Measurements from ENCODE around the gene FAM180B.
A peak's percentile ranks its signal among the peaks of the same experiment; 100 is the strongest.
"Not testable (repeated sequence)": the region's sequence is repeated elsewhere in the genome, so short reads cannot be mapped to it uniquely, and the experiment has no call there.

FAM180B gene, protein sequence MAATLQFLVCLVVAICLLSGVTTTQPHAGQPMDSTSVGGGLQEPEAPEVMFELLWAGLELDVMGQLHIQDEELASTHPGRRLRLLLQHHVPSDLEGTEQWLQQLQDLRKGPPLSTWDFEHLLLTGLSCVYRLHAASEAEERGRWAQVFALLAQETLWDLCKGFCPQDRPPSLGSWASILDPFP

GRCh38 chr11:47586098-47586855 is at the start of gene FAM180B:
Gene FAM180B, plus strand, starts transcription at chr11:47586678. Its CDS starts 91 bp downstream, at chr11:47586769.
- no peak for DNase-seq
- no peak for TF ChIP-seq POLR2A (IDR thresholded peaks at IDR 0.05; ENCODE audit: low read length)

GRCh38 chr11:47536915-47537314 is 49.6 kb upstream of the FAM180B start:
- no peak for DNase-seq
- TF ChIP-seq GATA1 (IDR thresholded peaks at IDR 0.05; ENCODE audit: low read depth, low read length) (no peak), POLR2A (IDR thresholded peaks at IDR 0.05; ENCODE audit: low read length) (no peak)

DNA sequence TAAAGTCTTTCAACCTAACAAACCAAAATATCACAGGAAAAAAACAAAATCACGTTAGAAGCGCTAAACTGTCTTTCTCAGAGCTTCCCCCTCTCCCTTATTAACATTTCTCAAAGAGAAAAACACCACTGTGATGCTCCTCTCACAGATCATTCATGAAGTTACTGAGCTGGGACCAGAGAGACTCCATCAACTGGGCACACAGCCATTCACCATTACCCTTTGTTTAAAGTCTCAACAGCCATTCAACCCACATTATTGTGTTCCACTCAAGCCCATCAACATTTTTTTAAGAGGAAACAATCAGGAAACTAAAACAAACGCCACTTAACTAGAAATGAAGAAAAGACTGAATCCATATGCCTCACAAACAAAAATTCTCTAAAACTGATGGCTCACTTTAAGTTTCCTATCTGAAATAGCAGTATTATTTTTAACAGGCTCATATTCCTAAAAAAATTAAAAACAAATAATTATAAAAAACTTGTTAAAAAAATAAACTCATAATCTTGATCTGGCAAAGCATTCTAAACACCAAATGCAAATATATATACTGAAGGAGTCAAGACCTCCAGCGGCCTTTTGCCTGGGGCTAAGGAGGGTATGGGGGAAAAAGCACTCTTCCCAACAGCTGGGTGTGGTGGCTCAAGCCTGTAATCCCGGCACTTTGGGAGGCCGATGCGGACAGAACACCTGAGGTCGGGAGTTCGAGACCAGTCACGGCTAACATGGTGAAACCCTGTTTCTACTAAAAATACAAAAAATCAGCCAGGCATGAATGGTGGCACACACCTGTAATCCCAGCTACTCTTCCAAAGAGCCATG is 47.5 kb upstream of the FAM180B start:
- TF ChIP-seq GATA1 (IDR thresholded peaks at IDR 0.05; ENCODE audit: low read depth, low read length) (no peak), POLR2A (IDR thresholded peaks at IDR 0.05; ENCODE audit: low read length) (no peak)
- no peak for DNase-seq

DNA sequence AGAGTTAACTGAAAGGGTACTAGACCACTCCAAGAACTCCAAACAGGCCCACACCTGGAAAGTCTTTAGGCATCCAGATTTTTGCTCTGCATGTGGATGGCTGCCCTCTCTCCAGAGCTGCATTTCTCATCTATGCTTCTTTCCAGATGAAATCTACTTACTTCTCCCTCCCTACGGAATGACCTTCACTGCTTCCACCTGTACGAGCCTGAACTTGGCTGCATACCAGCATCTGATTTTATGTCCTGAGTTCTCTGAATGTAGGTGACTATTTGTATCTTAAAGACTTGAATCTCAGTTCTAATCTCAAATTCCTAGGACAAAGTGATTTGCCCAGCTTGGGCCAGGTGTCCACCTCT is 46.8 kb upstream of the FAM180B start:
- TF ChIP-seq GATA1 (IDR thresholded peaks at IDR 0.05; ENCODE audit: low read depth, low read length), result no peak
- no peak for TF ChIP-seq POLR2A (IDR thresholded peaks at IDR 0.05; ENCODE audit: low read length)
- no peak for DNase-seq

DNA sequence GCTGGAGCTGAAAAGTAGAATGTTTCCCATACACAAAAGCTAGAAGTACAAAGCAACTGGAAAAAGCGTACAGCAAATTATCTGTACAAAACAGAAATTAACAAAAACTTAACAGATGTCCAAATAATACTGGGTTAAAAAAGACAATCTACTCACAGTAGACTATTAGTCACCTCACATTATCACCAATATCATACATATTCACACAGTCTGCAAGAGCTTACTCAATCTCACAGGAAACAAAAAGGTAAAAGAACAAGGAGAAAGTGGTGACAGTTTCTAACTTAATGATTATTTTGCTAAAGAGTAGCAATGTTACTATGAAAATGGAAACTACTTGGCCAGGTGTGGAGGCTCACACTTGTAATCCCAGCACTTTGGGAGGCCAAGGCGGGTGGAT is 45.4 kb upstream of the FAM180B start:
- no peak for DNase-seq
- TF ChIP-seq POLR2A (IDR thresholded peaks at IDR 0.05; ENCODE audit: low read length), result no peak
- TF ChIP-seq GATA1 (IDR thresholded peaks at IDR 0.05; ENCODE audit: low read depth, low read length), result no peak

DNA sequence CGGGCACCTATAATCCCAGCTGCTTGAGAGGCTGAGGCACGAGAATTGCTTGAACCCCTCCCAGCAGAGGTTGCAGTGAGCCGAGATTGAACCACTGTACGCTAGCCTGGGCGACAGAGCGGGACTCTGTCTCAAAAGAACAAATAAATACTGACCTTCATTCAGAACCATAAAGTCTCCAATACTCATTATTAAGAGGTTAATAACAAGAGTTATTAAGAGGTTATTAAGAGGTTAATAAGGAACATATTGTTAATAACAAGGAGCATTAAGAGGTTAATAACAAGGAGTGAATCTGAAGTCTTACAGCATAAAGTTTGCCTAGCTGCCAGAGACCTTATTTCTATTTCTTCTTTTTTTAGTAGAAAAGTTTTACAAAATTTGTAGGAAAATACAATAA is 41.2 kb upstream of the FAM180B start:
- TF ChIP-seq POLR2A (IDR thresholded peaks at IDR 0.05; ENCODE audit: low read length), result no peak
- no peak for TF ChIP-seq GATA1 (IDR thresholded peaks at IDR 0.05; ENCODE audit: low read depth, low read length)
- DNase-seq, result no peak

GRCh38 chr11:47546274-47546673 is 40.2 kb upstream of the FAM180B start:
- not testable (repeated sequence) for DNase-seq

DNA sequence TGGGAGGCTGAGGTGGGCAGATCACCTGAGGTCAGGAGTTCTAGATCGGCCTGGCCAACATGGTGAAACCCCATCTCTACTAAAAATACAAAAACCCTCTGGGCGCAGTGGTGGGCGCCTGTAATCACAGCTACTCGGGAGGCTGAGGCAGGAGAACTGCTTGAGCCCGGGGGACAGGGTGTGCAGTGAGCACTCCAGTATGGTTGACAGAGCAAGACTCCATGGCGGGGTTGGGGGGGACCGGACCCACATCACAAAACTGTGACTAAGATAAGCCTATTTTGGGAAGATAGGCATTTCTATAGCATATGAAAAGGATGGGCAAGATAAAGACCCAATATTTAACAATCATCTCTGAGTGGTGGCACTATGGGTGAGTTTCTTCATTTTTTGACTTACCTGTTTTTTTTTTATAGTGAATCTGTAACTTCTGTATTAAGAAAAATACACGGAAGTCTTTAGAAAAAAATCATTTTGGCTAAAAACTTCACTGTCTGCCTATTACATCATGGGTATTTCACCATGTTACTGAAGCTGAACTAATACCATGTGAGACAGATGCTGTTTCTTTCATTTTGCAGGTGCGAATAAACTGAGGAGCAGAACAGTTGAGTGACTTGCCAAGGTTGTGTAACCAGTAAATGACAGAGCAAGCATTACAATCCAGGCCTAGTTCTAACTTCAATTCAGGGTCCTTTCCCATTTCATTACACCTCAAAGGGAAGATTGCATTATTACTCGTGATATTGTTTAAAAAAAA is 36.0 kb upstream of the FAM180B start:
- TF ChIP-seq GATA1 (IDR thresholded peaks at IDR 0.05; ENCODE audit: low read depth, low read length), result no peak
- peak in 1 of 2 experiments; percentile 63 for DNase-seq

DNA sequence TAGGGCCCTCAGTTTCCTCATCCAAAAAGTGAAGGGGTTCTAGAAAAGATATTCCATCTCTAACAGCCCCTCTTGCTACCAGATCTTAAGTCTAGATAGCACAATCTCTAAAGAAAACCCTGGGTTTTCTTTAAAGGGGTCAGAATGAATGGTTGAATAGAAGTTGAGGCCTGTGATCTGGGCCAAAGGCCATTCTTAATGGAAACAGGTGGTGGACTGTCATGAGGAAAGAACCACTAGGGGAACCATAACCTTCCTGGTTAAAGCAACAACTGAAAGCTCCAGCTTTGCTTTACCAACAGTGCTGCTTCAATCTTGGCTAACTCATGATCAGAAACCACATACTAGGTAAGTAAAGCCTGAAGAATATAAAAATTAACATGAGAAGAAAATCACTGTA is 35.4 kb upstream of the FAM180B start:
- DNase-seq, result peak; percentile 34 to 50
- no peak for TF ChIP-seq POLR2A (IDR thresholded peaks at IDR 0.05; ENCODE audit: low read length)
- no peak for TF ChIP-seq GATA1 (IDR thresholded peaks at IDR 0.05; ENCODE audit: low read depth, low read length)

- TF ChIP-seq POLR2A (IDR thresholded peaks at IDR 0.05; ENCODE audit: low read length) (no peak), GATA1 (IDR thresholded peaks at IDR 0.05; ENCODE audit: low read depth, low read length) (no peak)
- peak in 1 of 2 experiments; percentile 50 for DNase-seq
Measured at GRCh38 chr11:47552056-47552565, 34.4 kb upstream of the FAM180B start.

DNA sequence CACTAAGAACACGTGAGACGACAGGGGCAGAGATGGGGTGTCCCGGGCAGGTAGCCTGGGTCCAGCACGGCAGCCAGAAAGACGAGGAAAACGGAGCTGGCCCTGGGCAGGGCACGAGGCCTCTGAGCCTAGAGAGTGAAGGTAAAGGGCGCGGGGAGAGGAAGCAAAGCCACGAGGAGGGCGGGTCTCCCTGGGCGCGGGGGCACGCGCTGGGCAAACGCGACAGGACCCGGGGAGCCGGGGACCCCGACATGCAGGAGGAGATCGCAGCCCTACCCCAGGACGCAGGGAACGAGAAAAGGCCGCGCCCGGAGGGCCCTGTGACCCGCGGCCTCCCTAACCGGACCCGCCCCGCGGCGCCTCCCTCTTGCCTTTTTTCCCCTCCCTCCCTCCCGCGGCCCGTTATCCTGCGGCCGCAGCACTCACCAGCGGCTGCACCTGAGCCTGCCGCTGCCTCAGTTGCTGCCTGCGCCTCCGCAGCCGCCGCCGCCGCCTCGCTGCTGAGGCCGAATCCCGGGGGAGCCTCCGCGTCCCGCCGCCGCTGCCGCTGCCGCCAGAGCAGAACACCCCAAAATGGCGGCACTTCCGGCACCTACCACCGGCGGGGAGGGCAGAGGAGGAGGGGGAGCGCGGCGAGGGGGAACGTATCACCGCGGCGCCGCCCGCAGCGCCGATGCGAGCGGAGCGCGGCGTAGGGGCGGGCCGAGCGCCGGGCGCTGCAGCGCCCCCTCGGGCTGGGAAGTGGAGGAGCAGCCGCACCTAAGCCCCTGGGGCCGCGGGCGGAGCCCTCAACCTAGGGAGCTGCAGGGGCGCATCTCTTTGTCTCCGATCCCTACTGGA is 33.7 kb upstream of the FAM180B start, which contains the start of gene CELF1:
CELF1 (minus strand) TSS at position 567 of the 840 bp plus-strand sequence. CDS start 53,609 bp downstream, outside the sequence.
- peak; percentile 93 to 96 for DNase-seq
- no peak for TF ChIP-seq GATA1 (IDR thresholded peaks at IDR 0.05; ENCODE audit: low read depth, low read length)
- TF ChIP-seq POLR2A (IDR thresholded peaks at IDR 0.05; ENCODE audit: low read length), result peak; percentile 29

- TF ChIP-seq GATA1 (IDR thresholded peaks at IDR 0.05; ENCODE audit: low read depth, low read length) (no peak), POLR2A (IDR thresholded peaks at IDR 0.05; ENCODE audit: low read length) (no peak)
- DNase-seq, result no peak
Measured at GRCh38 chr11:47553406-47553743, 33.1 kb upstream of the FAM180B start.

DNA sequence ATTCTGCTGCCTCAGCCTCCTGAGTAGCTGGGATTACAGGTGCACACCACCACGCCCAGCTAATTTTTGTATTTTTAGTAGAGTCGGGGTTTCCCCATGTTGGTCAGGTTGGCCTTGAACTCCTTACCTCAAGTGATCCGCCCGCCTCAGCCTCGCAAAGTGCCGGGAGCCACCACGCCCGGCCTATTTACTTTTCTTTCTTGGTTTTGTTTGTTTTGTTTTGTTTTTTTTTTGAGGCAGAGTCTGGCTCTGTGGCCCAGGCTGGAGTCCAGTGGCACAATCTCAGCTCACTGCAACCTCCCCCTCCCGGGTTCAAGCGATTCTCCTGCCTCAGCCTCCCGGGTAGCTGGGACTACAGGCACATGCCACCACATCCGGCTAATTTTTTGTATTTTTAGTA is 29.5 kb upstream of the FAM180B start:
- DNase-seq, result not testable (repeated sequence)

All from erythroblast (primary cell).